Prostate gland (tissue), 2 donors: ENCODE results near the gene RPL10. TPM values are rescaled to one million over a fixed set of nuclear protein-coding genes. Genes with fewer than 3 reads are reported as not detected.
A peak's percentile ranks its signal among the peaks of the same experiment; 100 is the strongest.
"Not testable (repeated sequence)": the region's sequence is repeated elsewhere in the genome, so short reads cannot be mapped to it uniquely, and the experiment has no call there.

Experiments
- DNase-seq: peaks from one replicate; pipeline ENCODE4 v3.0.0-alpha.2; 2019; ENCODE audit warnings: low spot score
- H3K27ac ChIP-seq, 2 donors: fragments of 200-600 bp; sonication (generic); 2 replicates each; pipeline ENCODE4 v1.5.1; 2017 to 2019
- H3K27me3 ChIP-seq: fragments of 200-600 bp; sonication (generic); replicated peaks from 2 replicates; pipeline ENCODE4 v1.5.1; 2019; ENCODE audit not compliant: insufficient read depth
- H3K36me3 ChIP-seq, 2 donors: fragments of 200-600 bp; sonication (generic); 1 replicate in 1 of 2; 2 replicates in 1 of 2; pipeline versions ENCODE4 v1.5.1 to v1.8.1; 2017 to 2019
- H3K4me1 ChIP-seq: fragments of 200-600 bp; sonication (generic); replicated peaks from 2 replicates; pipeline ENCODE4 v1.5.1; 2019
- H3K4me3 ChIP-seq, 2 donors: fragments of 200-600 bp; sonication (generic); 2 replicates each; pipeline ENCODE4 v1.5.1; 2017 to 2019
- H3K9me3 ChIP-seq: fragments of 200-600 bp; sonication (generic); 2 replicates; pipeline ENCODE4 v1.5.1; 2017
- POLR2A ChIP-seq: fragments of 450-650 bp; IDR thresholded peaks from one replicate; pipeline ENCODE4 v1.6.1; 2016; ENCODE audit warnings: antibody characterized with exemption, mild to moderate bottlenecking
- POLR2AphosphoS5 ChIP-seq: sonication (generic); formaldehyde crosslinking; IDR thresholded peaks from one replicate; pipeline ENCODE4 v1.6.1; 2017; ENCODE audit warnings: antibody characterized with exemption
- WGBS: methylation state at CpG from one replicate; pipeline ENCODE4 v1.1.5; 2018; 5-methylcytosine and 5-hydroxymethylcytosine counted together
- intact Hi-C: fragments of 100-400 bp; cut with DNase I; formaldehyde crosslinking; loops from one replicate; pipeline ENCODE4 v1.14.2; 2022
- total RNA-seq, 2 donors: library from RNA; depleted of rRNA; stranded (reverse); fragments of >200 nt; gene quantifications; one replicate each; pipeline ENCODE4 v1.1.0, GENCODE V29; 2016
- TF ChIP-seq, protein P1 (sequence below), 4 experiments: fragments of 200-600 bp in 2 of 4; fragments of 450-650 bp in 2 of 4; sonication (generic) in 2 of 4; IDR thresholded peaks; 1 replicate in 3 of 4; 2 replicates in 1 of 4; pipeline ENCODE4 v1.5.1; 2016 to 2019; ENCODE audit warnings: antibody characterized with exemption in 4 of 4, mild to moderate bottlenecking in 2 of 4, moderate library complexity in 2 of 4

The RPL10 gene
- total RNA-seq, 2 donors from 2014 or later: 3,702 to 5,500 TPM

DNA sequence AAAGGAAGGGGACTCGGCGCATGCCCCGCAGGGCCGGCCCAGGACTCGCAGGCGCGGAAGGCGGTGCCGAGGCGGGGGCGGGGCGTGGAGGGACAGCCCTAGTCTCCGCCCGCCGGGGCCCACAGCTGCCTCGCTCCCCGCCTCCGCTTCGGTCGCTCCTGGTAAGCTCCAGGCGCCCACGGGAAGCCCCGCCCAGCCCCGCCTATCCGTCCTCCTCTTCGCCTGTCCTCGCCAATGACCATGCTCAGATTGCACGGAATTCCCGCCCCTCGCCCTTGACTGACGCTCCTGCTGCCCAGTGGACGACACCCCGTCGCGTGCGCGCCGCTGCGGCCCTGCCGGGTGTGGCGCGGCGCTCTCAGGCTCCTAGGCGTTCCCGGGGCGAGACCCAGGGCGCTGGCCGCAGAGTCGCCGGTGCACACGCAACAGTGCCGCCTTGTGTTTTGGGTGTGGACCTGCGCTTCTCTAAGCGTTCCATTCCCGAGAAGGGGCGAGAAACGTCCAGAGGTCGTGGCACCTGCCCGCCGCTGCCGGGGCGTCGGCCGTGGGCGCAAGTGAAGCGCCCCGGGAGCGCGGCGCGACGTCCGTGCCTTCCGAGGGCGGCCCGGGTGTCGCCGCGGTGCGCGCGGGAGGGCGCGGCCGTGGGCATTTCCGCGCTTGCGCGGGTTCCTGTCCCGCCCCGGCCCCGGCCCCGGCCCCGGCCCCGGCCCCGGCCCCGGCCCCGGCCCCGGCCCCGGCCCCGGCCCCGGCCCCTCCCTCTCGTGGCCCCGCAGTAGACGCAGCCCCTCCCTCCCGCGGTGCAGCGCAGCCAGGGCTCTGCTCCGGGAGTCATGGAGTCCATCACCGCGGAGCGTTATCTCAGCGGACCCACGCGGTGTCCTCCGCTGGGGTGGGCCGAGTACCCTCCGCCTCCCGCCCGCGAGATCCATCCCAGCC lies 8.1 kb upstream of the RPL10 start:
- H3K4me1 ChIP-seq, H3K36me3 ChIP-seq, DNase-seq, H3K27me3 ChIP-seq, intact Hi-C loops, H3K9me3 ChIP-seq, H3K27ac ChIP-seq: not testable (repeated sequence)
- no CpG with 5 or more reads among the region's 121 CpGs for WGBS
- H3K4me3 ChIP-seq: peak overlapping the region in 1 of 2 donors; percentile 21

- not testable (repeated sequence) for H3K27ac ChIP-seq, DNase-seq, H3K4me3 ChIP-seq, H3K27me3 ChIP-seq, H3K36me3 ChIP-seq, H3K9me3 ChIP-seq, H3K4me1 ChIP-seq
- 89% methylated on average over 13 of the region's 17 CpGs for WGBS
- intact Hi-C loops: loop anchor here (5.0 kb wide), 1 partner anchor 136 kb away; no protein-coding TSS in a partner anchor
Observed at GRCh38 chrX:154396363-154396762, 1.8 kb upstream of the RPL10 start.

DNA sequence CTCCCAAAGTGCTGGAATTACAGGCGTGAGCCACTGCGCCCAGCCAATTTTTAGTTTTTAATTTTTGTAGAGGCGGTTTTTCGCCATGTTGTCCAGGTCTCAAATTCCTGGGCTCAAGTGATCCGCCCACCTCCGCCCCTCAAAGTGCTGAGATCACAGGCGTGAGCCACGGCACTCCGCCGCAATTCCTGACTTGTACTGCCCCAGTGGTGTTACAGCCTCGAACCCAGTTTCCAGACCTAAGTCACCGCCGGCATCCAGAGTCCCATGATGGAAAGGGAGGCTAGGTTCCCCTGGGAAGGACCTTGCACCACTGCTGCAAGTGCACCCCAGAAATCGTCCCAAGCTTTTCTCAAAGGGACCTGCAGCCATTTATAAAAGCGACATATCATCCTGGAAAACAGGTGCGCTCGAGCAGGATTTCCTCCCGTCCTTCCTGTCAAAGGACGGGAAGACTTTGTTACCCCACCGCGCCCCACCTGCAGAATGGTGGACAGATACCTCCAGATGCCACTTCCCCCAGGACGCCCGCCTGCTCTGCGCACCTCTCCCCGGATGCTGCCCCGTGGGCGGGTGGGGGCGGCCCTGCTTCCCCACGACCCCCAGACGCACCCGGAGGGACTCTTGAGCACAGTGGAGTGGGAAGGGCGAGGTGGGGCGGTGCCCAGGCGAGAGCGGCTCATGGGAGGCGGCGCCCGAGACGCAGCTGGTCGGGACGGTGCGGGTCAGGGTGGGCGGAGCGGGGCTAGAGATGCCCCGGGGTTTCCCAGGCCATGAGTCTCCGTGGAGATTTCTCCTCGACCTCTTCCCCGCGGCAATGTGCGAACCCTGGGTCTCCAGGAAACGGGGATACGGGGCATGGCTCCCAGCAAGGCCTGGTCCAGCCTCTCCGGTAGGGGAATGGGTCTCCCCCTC lies 947 bp upstream of the RPL10 start:
- peak overlapping the region; percentile 95 to 96 for H3K27ac ChIP-seq
- TF ChIP-seq, protein P1, sequence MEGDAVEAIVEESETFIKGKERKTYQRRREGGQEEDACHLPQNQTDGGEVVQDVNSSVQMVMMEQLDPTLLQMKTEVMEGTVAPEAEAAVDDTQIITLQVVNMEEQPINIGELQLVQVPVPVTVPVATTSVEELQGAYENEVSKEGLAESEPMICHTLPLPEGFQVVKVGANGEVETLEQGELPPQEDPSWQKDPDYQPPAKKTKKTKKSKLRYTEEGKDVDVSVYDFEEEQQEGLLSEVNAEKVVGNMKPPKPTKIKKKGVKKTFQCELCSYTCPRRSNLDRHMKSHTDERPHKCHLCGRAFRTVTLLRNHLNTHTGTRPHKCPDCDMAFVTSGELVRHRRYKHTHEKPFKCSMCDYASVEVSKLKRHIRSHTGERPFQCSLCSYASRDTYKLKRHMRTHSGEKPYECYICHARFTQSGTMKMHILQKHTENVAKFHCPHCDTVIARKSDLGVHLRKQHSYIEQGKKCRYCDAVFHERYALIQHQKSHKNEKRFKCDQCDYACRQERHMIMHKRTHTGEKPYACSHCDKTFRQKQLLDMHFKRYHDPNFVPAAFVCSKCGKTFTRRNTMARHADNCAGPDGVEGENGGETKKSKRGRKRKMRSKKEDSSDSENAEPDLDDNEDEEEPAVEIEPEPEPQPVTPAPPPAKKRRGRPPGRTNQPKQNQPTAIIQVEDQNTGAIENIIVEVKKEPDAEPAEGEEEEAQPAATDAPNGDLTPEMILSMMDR (IDR thresholded peaks at IDR 0.05): no peak
- TF ChIP-seq POLR2AphosphoS5 (no peak), POLR2A (no peak)
- DNase-seq: no peak
- no peaks in the 10 kb centered on the region for H3K36me3 ChIP-seq
- H3K4me3 ChIP-seq: peak overlapping the region; percentile 56 to 62
- no peaks in the 10 kb centered on the region for H3K27me3 ChIP-seq
- H3K4me1 ChIP-seq: no peaks in the 10 kb centered on the region
- 2% methylated on average over 31 of the region's 53 CpGs for WGBS
- intact Hi-C loops: loop anchor here (5.0 kb wide), 1 partner anchor 135 kb away; no protein-coding TSS in a partner anchor
- H3K9me3 ChIP-seq: no peaks in the 10 kb centered on the region

- peak; percentile 82 for DNase-seq
- Histone ChIP-seq H3K27ac (peak overlapping the region; percentile 95 to 96), H3K36me3 (no peaks in the 10 kb centered on the region), H3K27me3 (no peaks in the 10 kb centered on the region), H3K4me3 (peak overlapping the region; percentile 56 to 62), H3K4me1 (no peaks in the 10 kb centered on the region), H3K9me3 (no peaks in the 10 kb centered on the region)
- intact Hi-C loops: loop anchor here (5.0 kb wide), 1 partner anchor 133 kb away; no protein-coding TSS in a partner anchor
- under 1% methylated on average over 49 of the region's 49 CpGs for WGBS
- TF ChIP-seq POLR2A: no peak
- TF ChIP-seq POLR2AphosphoS5: peak; percentile 59
- TF ChIP-seq, protein P1 (IDR thresholded peaks at IDR 0.05): peak; percentile 69 to 91 (median 87)
Observed at GRCh38 chrX:154398668-154399526, 720 bp downstream of the RPL10 start.

DNA sequence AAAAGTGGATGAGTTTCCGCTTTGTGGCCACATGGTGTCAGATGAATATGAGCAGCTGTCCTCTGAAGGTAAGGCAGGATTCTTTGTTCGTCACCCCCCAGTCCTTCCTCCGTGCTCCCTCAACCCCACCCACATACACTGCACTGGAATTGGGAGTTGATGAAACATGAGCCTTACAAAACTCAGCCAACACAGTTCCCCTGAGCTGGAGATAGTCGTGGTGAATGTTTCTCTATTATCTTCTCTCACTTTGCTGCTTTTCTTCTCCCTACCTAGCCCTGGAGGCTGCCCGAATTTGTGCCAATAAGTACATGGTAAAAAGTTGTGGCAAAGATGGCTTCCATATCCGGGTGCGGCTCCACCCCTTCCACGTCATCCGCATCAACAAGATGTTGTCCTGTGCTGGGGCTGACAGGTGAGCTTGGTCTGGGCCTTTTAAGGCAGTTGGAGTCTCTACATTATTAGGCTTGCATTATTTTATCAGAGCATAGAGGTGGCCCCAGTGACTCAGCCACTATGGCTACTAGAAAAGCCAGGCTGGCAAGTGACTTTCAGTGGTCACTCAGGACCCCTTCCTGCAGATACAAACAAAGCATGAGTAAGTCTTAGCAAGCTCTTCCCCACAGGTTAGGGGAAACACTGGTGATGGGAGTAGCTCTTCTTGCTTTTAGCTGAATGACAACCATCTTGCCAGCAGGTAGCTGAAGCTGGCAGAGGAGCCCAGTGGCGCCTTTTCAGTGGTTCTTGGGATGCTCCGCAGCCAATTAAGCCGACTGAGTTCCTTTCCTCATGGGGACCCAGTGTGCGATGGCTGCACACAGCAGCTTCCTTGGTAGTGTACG lies 1.6 kb downstream of the RPL10 start:
- H3K27me3 ChIP-seq: no peaks in the 10 kb centered on the region
- H3K27ac ChIP-seq: peak overlapping the region; percentile 95 to 96
- H3K36me3 ChIP-seq: no peaks in the 10 kb centered on the region
- 29% methylated on average over 14 of the region's 14 CpGs for WGBS
- no peak for DNase-seq
- intact Hi-C loops: loop anchor here (5.0 kb wide), 2 partner anchors 38 to 133 kb away; partner anchors contain the start of gene GDI1
- no peaks in the 10 kb centered on the region for H3K4me1 ChIP-seq
- no peaks in the 10 kb centered on the region for H3K9me3 ChIP-seq
- peak overlapping the region; percentile 56 to 62 for H3K4me3 ChIP-seq
- TF ChIP-seq POLR2A: no peak
- TF ChIP-seq, protein P1 (IDR thresholded peaks at IDR 0.05): no peak
- no peak for TF ChIP-seq POLR2AphosphoS5

- whole genome bisulfite sequencing: 71% methylated on average over 6 of the region's 6 CpGs
- H3K27ac ChIP-seq: peak overlapping the region; percentile 95 to 96
- H3K9me3 ChIP-seq, H3K4me3 ChIP-seq, H3K4me1 ChIP-seq, H3K36me3 ChIP-seq, DNase-seq, H3K27me3 ChIP-seq: not testable (repeated sequence)
- intact Hi-C loops: loop anchor here (5.0 kb wide), 1 partner anchor 37 kb away; the partner anchor contains the start of gene GDI1
Observed at GRCh38 chrX:154400369-154400817, 2.2 kb downstream of the RPL10 start.
